Activated CD4-positive, alpha-beta T cell treated with anti-CD3 and anti-CD28 coated beads, Interleukin-2, Interleukin-4, amounts not matched to agents 100 ng/mL and 50 ng/mL, durations not matched to agents 16 hours and 8 hours (primary cell): ENCODE data around the gene UNC13B.

Source experiments
- DNase-seq: peaks from one replicate; pipeline ENCODE4 v3.0.0-alpha.2; 2020; ENCODE audit warnings: low spot score

The UNC13B gene

DNA sequence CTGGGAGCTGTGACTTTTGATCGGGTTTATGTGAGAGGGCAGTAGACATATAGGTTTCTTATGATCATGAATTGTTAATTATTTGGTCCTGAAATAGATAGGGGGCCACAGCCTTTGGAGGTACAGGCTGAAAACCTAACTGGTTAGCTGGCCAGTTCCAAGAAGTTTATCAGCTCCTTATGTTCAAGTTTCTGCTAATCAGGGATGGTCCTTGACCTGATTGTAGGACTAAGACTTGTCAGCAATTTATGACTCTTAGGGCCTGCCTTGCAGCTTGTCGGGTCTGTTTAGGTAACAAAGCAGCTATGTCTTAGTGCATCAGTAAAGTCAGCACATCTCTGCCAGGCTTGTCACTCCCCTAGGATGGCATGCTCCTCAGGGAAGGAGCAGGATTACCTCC lies 176.3 kb downstream of the UNC13B start:
- no peak for DNase-seq

DNA sequence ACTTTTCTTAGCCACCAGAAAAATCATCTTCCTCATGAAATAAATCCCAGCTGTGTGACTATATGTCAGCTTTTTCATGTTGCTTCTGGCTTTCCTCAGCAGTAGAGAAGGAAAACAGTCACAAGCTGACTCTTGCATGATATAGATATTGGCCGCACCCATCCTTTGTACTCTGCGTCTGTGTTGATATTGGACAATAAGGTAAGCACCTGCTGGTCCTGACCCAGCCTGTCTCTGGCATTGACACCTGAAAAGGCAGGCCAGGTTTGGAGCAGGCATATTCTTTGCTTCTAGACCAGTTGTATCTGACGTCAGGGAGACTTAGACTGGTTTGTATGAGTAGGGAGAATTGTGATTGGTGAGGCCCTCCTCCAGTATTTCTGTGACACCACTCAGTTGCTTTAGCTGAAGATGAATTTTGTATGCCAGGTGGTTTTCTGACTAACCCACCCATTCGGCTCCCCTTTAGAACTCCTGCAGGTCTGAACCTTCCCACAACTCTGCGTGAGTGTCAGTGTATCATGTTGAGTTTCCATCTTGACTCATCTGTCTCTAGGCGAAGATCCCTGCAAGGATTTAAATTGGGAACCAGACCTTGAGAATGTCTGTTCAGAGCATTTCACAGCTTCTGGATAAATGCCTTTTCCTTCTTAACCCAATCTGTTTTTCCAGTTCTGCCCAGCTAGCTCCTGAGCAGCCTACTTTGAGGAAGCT lies 176.9 kb downstream of the UNC13B start:
- no peak for DNase-seq

DNA sequence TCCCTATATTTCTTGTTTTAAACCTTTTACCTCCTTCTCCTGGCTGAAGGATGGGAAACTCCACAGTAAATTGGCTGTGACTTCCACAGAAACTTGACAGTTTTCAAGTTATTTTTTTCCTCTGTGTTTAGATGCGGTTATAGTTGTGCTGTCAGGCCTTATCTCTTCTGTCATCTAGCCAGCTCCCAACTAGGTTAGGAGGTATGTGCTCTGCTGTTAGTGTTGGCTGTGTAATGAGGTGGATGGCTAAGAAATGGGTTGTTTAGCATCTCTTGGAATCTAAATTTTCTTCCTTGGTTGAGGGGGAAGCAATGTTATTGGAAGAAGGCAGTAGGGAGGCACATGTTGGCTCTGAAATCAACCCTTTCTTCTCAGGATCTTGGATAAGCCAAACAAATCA lies 178.2 kb downstream of the UNC13B start:
- no peak for DNase-seq

DNA sequence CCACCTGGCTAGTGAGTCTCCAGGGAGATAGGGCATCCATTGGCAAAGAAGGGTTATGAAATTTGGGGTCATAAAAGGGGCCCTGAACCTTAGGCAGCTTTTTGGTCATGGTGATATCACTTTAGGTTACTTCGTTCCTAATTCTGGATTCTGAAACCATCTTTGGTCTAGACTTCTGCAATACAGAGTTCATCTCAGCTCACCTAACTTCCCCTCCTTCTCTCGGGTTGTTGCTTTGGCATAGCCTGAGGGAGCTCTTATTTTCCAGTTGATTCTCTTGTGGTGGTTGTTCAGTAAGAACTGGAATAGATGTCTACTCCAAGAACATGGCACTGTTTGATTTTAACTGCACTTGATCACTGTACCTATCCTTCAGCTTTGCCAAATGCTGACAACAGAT lies 179.2 kb downstream of the UNC13B start:
- no peak for DNase-seq

DNA sequence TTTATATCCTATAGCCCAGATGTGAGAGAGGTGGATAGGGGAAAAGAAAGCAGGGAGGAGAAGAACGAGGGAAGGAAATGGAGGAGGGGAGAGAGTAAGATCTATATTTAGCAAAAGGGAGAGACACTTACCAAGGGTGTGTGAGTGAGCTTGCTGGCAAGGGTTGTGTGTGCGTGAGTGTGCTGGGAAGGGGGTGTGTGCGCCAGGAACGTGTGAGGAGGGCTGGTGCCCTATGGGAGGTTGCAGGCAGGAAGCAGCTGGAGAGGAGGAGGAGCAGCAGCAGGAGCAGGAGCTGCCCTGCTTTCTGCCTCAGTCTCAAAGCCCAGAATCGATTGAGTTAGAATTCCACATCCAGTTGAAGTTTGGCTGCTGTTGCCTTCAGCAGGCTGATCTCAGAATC lies 179.8 kb downstream of the UNC13B start:
- DNase-seq: no peak

DNA sequence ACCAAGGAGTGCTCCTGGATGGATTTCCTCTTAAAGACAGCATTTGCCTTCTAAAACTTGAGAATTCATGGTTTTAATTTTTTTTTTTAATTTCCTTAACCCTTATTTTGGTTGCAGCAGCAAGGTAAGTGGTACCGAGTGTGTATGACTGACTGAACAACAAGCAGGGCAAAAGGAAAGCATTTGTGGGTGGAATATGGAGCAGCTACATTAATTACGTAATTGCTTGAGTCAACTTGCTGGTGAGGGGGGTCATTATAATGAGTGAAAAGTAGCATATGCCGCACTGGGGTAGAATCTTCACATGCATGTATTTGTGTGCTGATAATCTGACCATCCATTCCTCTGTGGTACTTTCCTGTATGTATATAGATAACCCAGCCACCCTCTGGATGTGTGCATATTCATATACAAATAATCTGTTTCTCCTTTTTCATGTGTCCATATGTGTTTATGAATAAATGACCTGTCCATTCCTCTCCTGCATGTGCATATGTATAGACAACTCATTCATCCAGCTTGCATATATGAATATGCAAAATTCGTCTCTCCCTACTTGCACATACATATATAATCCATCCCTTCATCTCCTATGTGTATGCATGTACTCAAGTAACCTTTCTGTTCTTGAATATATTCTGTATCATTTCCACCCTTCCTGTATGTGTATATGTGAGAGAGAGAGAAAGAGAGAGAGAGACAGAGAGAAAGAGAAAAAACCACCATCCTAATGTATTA lies 180.6 kb downstream of the UNC13B start:
- DNase-seq: no peak

DNA sequence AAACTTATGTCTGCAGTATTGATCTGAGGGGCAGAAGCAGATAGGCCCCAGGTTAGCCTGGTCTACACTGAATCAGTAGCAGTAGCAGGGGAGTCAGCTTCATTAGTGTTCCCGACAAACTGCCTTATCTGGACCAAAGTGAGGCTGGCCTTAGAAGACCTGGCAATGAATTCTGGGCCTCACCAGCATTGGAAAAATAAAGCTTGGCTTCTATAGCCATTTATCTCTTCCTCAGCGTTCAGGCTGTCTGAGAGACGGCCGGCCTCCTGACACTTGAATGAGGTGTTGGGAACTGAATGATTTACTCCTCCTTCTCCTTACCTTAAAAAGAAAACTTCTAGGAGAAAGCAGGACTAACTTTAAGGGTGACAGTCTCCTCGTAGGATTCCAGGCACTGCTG lies 186.3 kb downstream of the UNC13B start:
- DNase-seq: no peak

DNA sequence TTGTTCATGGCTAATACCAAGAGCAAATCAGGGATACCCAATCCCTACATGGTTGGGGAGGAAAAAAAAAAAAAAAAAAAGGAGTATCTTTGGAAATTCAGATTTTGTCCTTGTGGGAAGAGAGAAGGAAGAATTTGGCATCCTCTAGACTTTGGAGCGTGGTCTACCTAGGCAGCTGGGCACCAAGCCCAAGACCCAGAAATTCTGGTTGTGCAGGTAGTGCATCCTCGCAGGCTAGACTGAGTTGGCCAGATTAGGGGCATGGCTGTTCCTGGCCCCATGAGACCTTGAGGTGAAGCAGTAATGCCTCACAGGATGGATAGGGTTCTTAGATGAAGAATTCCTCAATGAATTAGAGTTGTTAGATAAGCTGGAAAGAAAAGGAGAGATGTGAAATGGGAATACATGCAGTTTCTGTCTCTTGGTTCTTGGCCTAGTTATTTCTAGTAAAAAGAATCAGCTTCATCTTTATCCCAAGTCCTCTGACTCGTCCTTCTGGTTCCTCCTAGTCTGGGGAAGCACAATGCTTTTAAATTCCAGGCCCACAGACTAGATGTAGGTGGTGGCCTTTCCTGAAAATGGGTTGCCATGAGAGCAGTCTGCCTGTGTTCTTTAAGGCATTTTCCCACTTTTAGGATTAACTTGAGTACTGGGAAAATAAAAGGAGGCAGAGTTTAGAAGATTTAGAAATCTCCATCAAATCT lies 187.6 kb downstream of the UNC13B start:
- DNase-seq: no peak

DNA sequence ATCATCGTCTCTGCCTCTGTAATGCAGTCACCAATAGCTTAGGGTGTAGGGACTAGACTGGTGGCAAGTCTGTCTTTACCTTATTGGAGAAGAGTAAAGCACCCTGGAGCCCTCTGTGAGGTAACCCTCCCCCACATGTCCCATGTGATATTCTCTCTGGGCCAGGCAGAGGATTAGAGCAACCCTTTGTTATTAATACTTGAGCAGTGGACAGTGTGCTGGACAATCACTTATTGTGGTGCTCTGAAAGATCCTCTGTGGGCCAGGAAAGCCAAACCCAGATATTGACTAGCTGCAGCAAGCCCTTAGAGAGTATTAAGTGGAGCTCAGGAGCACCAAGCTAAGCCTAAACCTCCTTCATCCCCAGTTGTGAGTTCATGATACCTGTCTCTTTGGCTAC lies 188.4 kb downstream of the UNC13B start:
- no peak for DNase-seq

DNA sequence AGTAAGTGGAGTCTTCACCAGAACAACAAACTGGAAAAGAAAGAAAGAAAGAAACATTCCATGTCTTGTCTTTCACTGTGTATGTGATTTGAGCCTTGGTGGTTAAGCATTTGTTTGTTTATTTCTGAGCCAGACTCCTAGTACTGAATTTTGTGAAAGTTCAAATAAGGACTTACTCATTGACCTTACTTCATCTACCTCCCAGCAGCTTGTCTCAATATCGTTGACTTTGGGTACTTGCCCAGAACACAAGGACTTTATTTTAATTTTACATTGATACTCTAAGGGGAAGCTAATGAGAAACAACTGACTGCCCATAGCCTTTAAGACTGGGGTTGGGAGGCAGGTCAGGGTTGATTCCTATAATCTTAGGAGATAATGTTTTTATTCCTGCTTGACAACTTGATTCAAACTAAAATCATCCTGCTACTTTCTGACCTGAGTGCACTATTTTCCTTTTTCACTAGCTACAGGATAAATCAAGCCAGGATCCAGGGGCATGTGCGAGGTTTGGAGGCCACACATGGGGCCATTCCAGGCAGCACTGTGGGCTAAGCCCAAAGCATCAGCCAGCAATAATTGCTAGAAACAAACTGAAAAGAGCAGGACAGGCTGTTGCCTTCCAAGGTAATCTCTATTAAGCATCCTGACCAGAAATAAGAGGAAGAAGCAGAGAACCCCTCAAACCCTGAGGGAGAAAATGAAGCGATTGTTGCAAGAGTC lies 189.2 kb downstream of the UNC13B start:
- no peak for DNase-seq

DNA sequence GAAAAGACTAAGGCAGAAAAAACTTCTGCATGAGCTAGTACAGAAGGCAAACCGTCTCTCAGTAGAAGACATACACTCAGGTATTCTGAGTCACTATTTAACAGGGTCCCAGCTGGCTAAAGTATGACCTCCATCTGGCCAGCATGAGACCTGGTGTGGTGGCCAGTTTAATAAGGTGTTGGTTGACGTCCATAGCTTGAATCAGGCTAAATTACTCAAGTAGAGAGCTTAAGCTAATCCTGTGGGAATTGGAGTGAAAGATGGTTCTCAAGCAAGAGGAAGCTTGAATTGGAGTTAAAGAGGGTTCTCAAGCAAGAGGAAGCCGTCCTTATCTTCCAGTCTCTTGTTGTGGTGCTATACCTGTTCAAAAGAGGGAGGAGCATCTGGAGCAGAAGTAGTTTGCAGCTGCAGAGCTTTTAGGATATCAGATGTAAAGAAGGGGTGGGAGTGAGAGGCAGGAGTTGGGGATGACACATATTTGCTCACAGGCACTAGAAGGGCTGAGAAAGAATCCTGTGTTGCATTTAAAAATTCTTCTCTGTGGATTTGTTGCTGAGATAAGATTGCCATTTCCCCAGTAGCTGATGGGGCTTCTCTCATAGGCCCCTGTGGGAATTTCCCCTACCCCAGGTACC lies 192.0 kb downstream of the UNC13B start:
- no peak for DNase-seq

DNA sequence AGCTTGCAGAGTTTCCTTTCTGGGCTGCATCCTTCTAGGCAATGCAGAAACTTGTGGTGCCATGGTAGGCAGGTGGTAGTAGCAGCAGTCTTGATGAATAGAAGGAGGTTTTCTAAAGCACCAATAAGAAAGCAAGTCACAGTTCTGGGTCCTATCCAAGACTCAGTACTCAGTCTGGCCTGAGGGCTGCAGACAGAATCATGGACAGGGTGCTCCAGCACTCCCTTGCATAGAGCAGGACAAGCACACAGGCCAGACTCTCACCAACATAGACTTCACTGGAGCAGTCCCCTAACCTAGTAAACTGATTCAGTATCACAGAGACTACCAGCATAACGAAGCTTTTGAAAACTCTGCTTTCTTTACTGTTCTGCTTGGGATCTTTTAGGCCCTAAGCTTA lies 194.1 kb downstream of the UNC13B start:
- DNase-seq: no peak

DNA sequence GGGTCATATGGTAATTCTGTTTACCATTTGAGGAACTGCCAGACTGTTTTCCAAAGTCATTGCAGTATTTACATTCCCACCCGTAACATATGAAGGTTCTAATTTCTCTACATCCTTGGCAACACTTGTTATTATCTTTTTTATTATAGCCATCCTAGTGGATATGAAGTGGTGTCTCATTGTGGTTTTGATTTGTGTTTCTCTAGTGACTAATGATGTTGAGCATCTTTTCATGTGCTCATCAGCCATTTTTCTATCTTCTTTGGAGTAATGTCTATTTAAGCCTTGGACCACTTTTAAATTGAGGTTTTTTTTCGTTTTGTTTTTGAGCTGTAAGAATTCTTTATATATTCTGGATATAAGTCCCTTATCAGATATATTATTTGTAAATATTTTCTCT lies 195.3 kb downstream of the UNC13B start:
- no peak for DNase-seq

DNA sequence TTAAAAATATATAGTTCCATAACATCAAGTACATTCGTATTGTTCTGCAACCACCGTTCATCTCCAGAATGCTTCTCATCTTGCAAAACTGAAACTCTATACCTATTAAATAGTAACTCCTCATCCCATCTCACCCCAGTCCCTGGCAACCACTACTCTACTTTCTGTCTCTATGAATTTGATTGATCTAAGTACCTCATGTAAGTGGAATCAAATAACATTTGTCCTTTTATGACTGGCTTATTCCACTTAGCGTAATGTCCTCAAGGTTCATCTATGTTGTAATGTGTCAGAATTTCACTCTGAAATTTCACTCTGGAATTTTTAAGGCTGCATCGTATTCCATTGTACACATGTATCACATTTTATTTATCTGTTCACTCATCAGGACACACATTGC lies 196.0 kb downstream of the UNC13B start:
- DNase-seq: no peak

DNA sequence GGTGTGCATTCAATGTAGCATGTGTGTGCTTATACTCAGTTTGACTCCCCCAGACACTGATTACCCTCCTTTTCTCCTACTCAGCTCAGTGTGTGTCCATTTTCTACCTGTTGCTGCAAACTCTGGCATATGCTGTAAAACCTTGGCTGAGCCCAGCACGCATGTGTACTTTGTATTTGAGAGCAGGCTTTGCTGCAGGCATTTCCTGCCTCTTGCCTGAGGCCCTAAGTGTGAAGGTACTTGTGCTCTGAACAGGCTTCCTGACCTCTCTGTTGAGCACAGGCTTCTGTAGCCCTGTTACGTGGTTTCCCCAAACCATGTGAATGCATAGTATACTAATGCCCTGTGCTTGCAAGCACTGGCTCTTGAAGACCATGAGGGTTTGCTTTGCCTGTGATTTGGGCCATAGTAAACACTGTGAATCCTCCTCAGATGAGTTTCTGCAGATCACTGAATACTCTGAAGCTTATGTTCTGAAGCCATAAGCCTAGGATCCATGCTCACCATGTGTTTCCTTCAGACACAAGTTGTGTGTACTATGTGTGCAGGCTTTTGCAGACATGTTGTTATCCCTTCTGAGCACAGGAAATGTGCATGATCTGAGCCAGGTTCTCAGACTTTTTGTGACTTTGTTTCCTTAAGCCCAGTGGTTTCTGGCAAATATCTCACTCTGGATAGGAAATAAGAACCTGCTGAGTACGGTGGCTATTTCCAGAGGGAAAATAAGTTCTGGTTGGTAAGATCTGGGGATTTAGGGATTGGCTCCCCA lies 203.2 kb downstream of the UNC13B start:
- no peak for DNase-seq

DNA sequence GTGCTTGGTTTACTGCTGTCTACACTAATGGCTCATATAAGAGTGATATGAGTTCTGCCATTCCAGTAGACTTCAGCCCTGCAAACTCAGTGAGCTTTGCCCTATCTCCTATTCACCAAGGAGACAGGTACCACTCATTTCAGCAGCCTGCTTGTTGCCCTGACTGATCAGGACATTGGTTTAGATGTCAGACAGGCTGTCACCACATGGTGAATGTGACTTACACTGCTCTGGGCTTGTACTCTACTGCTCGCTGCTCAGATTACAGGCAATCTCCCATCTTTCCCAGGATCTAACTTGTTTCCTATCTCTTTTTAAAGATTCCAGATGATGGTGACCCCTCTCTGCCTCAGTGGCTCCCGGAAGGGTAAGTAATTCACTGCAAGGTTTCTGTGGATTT lies 204.8 kb downstream of the UNC13B start:
- no peak for DNase-seq

DNA sequence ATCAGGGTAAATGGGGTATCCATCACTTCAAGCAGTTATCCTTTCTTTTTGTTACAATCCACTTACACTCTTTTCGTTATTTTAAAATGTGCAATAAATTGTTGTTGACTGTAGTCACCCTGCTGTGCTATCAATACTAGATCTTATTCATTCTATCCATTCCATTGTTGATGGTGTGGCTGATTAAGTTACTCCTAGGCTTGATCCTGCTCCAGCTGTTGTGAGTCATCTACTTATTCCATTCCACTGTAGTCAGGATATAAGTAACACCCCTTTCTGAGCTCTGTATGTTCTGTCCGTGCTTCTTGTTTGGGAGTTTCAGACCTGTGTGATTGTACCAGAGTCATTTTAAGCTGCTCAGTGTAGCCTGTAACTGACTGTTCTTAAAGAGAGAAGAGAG lies 205.6 kb downstream of the UNC13B start:
- DNase-seq: no peak

DNA sequence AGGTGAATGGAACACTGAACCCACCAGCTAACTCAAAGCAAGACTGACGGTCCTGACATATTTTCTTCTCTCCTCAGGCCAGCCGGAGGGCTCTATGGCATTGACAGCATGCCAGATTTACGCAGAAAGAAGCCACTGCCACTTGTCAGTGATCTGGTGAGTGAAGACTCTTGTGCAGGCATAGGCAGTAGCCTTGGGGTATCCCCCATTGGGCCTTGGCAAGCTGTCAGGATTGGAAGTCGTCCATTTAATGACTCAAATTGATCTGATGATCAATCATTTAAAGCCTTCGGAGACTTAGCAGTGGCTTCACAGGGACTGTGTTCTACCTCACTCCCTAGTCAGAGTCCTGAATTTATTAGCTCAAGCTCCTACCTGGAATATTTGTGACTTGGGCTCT lies 208.4 kb downstream of the UNC13B start:
- no peak for DNase-seq

DNA sequence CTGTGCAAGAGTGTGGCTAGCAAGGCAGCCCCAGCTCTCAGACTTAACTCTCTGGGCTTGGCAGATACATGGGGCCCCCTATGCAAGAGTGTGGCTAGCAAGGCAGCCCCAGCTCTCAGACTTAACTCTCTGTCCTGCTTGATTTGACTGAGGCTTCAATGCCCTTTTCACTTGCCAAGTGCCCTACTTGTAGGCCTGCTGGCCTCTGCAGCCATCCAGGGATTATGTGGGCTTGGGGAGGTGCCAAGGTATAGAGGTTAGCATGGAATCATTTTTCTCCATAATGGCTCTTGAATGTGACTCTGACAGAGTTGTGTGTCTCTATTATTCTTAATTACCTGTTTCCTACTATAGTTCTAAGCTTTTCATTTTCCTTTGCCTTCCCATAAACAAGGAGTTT lies 212.6 kb downstream of the UNC13B start:
- DNase-seq: no peak

DNA sequence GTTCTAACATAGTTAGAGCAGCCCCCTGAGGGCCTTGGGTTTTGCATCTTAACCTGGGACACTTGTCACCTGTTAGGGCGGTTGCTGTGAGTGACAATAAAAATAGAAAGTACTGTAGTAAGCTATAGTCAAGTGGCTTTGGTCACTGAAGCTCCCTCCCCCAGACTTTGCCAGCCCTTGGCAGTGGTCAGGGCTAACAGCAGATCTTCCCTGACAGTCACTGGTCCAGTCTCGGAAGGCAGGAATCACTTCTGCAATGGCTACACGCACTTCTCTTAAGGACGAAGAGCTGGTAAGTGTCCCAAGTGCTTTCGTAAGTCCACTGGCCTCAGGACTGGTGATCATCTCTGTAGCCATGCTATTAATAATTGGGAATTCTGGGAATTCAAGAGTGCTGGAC lies 213.1 kb downstream of the UNC13B start:
- no peak for DNase-seq

DNA sequence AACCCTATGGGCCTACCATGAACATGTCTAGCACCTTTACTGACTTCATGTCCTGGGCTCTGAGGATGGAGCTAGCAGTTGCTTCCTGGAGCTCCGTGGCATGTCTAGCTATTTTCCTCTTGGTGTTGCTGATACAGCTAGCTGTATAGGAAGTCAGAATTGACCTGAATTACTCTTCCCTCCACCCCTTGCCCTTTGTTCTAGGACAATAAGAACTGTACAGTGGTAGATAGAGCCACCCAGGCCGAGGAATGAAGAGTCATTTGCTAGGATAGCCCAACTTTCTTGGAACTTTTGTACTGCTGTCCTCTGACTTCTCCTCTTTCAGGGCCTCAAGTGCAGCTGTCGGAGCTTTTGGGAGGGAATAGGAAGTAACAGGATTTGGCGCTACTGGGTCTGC lies 218.2 kb downstream of the UNC13B start:
- DNase-seq: no peak
